K562 (cell line): ENCODE results near the gene ERICH2. TPM values are rescaled to one million over a fixed set of nuclear protein-coding genes. Genes with fewer than 3 reads are reported as not detected.

Experiments used
- CHAMP1 ChIP-seq: fragments of 450-650 bp; IDR thresholded peaks from 2 replicates; pipeline ENCODE4 v1.6.1; 2016; ENCODE audit warnings: mild to moderate bottlenecking
- CHD1 ChIP-seq: fragments of 200-600 bp; sonication (generic); IDR thresholded peaks from one replicate; pipeline ENCODE4 v1.6.1; 2012; ENCODE audit warnings: mild to moderate bottlenecking, moderate library complexity, low read length, inconsistent platforms
- CSDE1 ChIP-seq, 2 experiments: fragments of 450-650 bp; IDR thresholded peaks; 2 replicates each; pipeline ENCODE4 v1.6.1; 2016; ENCODE audit warnings: mild to moderate bottlenecking in 1 of 2
- HSF4 ChIP-seq: fragments of 250-450 bp; sonication (Bioruptor Pico); IDR thresholded peaks from 2 replicates; pipeline ENCODE4 v2.1.2; 2022; ENCODE audit warnings: mild to moderate bottlenecking, moderate library complexity, borderline replicate concordance
- IRF2 ChIP-seq: sonication (generic); formaldehyde crosslinking; IDR thresholded peaks from 2 replicates; pipeline ENCODE4 v1.8.1; 2022; ENCODE audit warnings: mild to moderate bottlenecking, missing genetic modification reagents
- MTA2 ChIP-seq: fragments of 450-650 bp; IDR thresholded peaks from 2 replicates; pipeline ENCODE4 v1.6.1; 2016; ENCODE audit warnings: low read depth
- MYC ChIP-seq, 2 experiments: fragments of 250-450 bp in 1 of 2; sonication (Bioruptor Pico) in 1 of 2; IDR thresholded peaks; 2 replicates each; pipeline versions ENCODE4 v1.5.1 to v1.6.1; 2012 to 2021; ENCODE audit warnings: low read depth in 2 of 2, borderline replicate concordance in 1 of 2, improper control_type of control experiment in 1 of 2, low read length in 1 of 2, mild to moderate bottlenecking in 1 of 2, moderate library complexity in 1 of 2
- NR4A1 ChIP-seq, 2 experiments: fragments of 250-450 bp in 1 of 2; fragments of 450-650 bp in 1 of 2; sonication (Bioruptor Pico) in 1 of 2; IDR thresholded peaks; 2 replicates each; pipeline versions ENCODE4 v1.4.0 to v1.6.1; 2016 to 2020; ENCODE audit warnings: mild to moderate bottlenecking in 2 of 2, missing compliant biosample characterization in 1 of 2, missing genetic modification characterization in 1 of 2, moderate library complexity in 1 of 2
- PHB ChIP-seq: fragments of 250-450 bp; sonication (Bioruptor Pico); IDR thresholded peaks from 2 replicates; pipeline ENCODE4 v1.5.0; 2021
- POLR2H ChIP-seq: IDR thresholded peaks from 2 replicates; pipeline ENCODE4 v1.6.1; 2016; ENCODE audit warnings: missing genetic modification characterization, low read depth, mild to moderate bottlenecking, control low read depth, missing compliant biosample characterization, moderate library complexity
- TAF15 ChIP-seq: fragments of 200-400 bp; formaldehyde crosslinking; IDR thresholded peaks from 2 replicates; pipeline ENCODE4 v1.6.1; 2017; ENCODE audit warnings: mild to moderate bottlenecking, low read depth, low read length, moderate library complexity
- TAL1 ChIP-seq: fragments of 450-650 bp; IDR thresholded peaks from 2 replicates; pipeline ENCODE4 v1.6.1; 2016; ENCODE audit warnings: mild to moderate bottlenecking
- ZNF280B ChIP-seq: fragments of 250-450 bp; sonication (Bioruptor Pico); IDR thresholded peaks from 2 replicates; pipeline ENCODE4 v1.5.1; 2021; ENCODE audit warnings: mild to moderate bottlenecking
- ZNF347 ChIP-seq: fragments of 450-650 bp; formaldehyde crosslinking; IDR thresholded peaks from 2 replicates; pipeline ENCODE4 v1.4.0; 2020; ENCODE audit warnings: low read depth, mild to moderate bottlenecking, moderate library complexity
- ZNF644 ChIP-seq: fragments of 200-800 bp; sonication (Bioruptor generic); IDR thresholded peaks from 2 replicates; pipeline ENCODE4 v1.6.1; 2016; ENCODE audit warnings: low read depth, missing genetic modification characterization, missing compliant biosample characterization
- polyA plus RNA-seq, 8 experiments: library from polyadenylated mRNA; depleted of rRNA in 4 of 8; stranded (reverse) in 5 of 8; unstranded in 3 of 8; fragments of >200 nt; fragmentation: Nextera tagmentation in 2 of 8; fragmentation: Illumina TruSeq in 1 of 8; extraction: Ambion mirVana in 2 of 8; extraction: Trizol in 1 of 8; gene quantifications; 2 replicates each; pipeline versions ENCODE4 v1.2.1 to v1.2.3, GENCODE V29; 2011 to 2014; ENCODE audit warnings: inconsistent platforms in 1 of 8, missing spikeins in 1 of 8
- total RNA-seq, 7 experiments: library from RNA; depleted of rRNA in 6 of 7; stranded (reverse); fragments of >200 nt in 6 of 7; fragmentation: Illumina TruSeq in 2 of 7; extraction: Trizol in 2 of 7; gene quantifications; 2 replicates each; pipeline versions ENCODE4 v1.2.1 to v1.2.3, GENCODE V29; 2011 to 2021; ENCODE audit warnings: low replicate concordance in 1 of 7
- TF ChIP-seq, protein P1 (sequence below): sonication (generic); formaldehyde crosslinking; IDR thresholded peaks from 2 replicates; pipeline ENCODE4 v1.8.1; 2023; ENCODE audit warnings: mild to moderate bottlenecking, missing genetic modification reagents
- TF ChIP-seq, protein P2 (sequence below): sonication (generic); formaldehyde crosslinking; IDR thresholded peaks from 2 replicates; pipeline ENCODE4 v1.9.0; 2022; ENCODE audit warnings: mild to moderate bottlenecking, missing genetic modification reagents
- TF ChIP-seq, protein P3 (sequence below): fragments of 200-400 bp; formaldehyde crosslinking; IDR thresholded peaks from 2 replicates; pipeline ENCODE4 v1.6.1; 2017; ENCODE audit warnings: mild to moderate bottlenecking, low read depth, low read length, moderate library complexity

Gene ERICH2
- total and polyA plus RNA-seq, 9 of the 15 experiments (the other 6 are each of a cell fraction or from before 2014, with no cell fraction given) = 0.85 to 2.4 (median 1.6) TPM

DNA sequence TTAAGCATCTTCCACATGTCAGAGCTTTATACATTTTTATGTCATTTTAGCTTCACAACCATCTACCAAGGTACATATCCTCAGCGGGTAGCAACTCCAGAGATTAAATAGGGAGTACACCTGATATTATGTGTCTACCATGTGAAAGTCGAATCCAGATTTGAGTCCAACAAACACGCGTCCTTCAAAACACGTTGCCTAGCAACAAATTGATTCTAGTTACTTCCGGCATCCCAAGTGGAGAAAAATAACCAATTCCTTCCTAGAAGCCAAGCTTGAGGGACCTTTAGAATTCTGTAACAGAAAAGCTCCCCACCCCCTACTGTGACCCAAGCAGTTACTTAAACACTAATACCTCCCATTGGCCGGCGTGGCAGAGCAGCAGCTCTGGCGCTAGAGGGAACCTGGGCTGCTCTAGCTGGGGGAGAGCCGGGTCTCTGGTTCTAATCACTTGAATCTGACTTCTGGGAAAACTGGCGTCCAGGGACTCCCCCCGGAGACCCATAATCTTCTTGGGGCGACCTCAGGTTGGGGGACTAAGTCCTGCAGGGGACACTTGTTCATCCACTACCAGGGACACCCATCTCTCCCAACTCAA is at the start of gene ERICH2 (continued):
- TF ChIP-seq CHAMP1 (no peak), POLR2H (tag) (peak; percentile 49), ZNF644 (tag) (no peak), NR4A1 (CRISPR knock-in tag; IDR thresholded peaks at IDR 0.05) (no peak), NR4A1 (tag; IDR thresholded peaks at IDR 0.05) (0 out of 2 replicates have a peak, but pooled peaks have one; percentile 18), CSDE1 (IDR thresholded peaks at IDR 0.05) (peak in 1 of 2 experiments; percentile 84; a peak in 2 of 4 replicates), IRF2 (CRISPR knock-in tag) (no peak), TAL1 (0 out of 2 replicates have a peak, but pooled peaks have one; percentile 4), HSF4 (CRISPR knock-in tag) (no peak), PHB (no peak), TAF15 (no peak), MYC (IDR thresholded peaks at IDR 0.05; ENCODE audit: low read depth, low read length) (peak; percentile 70), MYC (CRISPR knock-in tag; IDR thresholded peaks at IDR 0.05; ENCODE audit: borderline replicate concordance, low read depth) (peak; percentile 63; the same call in 1 of the 2 replicates), MTA2 (no peak; the same call in 1 of the 2 replicates), CHD1 (peak; percentile 92), ZNF280B (CRISPR knock-in tag) (no peak), ZNF347 (CRISPR knock-in tag) (no peak)
- TF ChIP-seq, protein P1, sequence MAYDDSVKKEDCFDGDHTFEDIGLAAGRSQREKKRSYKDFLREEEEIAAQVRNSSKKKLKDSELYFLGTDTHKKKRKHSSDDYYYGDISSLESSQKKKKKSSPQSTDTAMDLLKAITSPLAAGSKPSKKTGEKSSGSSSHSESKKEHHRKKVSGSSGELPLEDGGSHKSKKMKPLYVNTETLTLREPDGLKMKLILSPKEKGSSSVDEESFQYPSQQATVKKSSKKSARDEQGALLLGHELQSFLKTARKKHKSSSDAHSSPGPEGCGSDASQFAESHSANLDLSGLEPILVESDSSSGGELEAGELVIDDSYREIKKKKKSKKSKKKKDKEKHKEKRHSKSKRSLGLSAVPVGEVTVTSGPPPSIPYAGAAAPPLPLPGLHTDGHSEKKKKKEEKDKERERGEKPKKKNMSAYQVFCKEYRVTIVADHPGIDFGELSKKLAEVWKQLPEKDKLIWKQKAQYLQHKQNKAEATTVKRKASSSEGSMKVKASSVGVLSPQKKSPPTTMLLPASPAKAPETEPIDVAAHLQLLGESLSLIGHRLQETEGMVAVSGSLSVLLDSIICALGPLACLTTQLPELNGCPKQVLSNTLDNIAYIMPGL (CRISPR knock-in tag) = 0 out of 2 replicates have a peak, but pooled peaks have one; percentile 33
- TF ChIP-seq, protein P2, sequence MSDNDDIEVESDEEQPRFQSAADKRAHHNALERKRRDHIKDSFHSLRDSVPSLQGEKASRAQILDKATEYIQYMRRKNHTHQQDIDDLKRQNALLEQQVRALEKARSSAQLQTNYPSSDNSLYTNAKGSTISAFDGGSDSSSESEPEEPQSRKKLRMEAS (CRISPR knock-in tag) = 0 out of 2 replicates have a peak, but pooled peaks have one; percentile 34
- TF ChIP-seq, protein P3, sequence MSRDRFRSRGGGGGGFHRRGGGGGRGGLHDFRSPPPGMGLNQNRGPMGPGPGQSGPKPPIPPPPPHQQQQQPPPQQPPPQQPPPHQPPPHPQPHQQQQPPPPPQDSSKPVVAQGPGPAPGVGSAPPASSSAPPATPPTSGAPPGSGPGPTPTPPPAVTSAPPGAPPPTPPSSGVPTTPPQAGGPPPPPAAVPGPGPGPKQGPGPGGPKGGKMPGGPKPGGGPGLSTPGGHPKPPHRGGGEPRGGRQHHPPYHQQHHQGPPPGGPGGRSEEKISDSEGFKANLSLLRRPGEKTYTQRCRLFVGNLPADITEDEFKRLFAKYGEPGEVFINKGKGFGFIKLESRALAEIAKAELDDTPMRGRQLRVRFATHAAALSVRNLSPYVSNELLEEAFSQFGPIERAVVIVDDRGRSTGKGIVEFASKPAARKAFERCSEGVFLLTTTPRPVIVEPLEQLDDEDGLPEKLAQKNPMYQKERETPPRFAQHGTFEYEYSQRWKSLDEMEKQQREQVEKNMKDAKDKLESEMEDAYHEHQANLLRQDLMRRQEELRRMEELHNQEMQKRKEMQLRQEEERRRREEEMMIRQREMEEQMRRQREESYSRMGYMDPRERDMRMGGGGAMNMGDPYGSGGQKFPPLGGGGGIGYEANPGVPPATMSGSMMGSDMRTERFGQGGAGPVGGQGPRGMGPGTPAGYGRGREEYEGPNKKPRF = no peak
